Heart left ventricle (tissue), 16 donors: ENCODE results near the gene GPN3. TPM values are rescaled to one million over a fixed set of nuclear protein-coding genes. Genes with fewer than 3 reads are reported as not detected.
A peak's percentile ranks its signal among the peaks of the same experiment; 100 is the strongest.

ENCODE experiments used
- ATAC-seq, 4 donors: fragments of 200-7000 bp; cut with Tn5 transposase; one replicate each; pipeline ENCODE4 v1.9.1; 2020 to 2022; ENCODE audit warnings: moderate library complexity in 4 of 4, mild to moderate bottlenecking in 3 of 4, moderate number of reproducible peaks in 1 of 4
- DNase-seq, 5 donors: peaks; one replicate each; pipeline ENCODE4 v3.0.0-alpha.2; 2020
- H3K27ac ChIP-seq, 12 donors: fragments of 200-600 bp; sonication (generic) in 4 of 12; one replicate each; pipeline versions ENCODE4 v1.5.0 to v1.8.0; 2016 to 2022; ENCODE audit warnings: mild to moderate bottlenecking in 2 of 12
- H3K27me3 ChIP-seq, 9 donors: fragments of 200-600 bp; sonication (generic) in 2 of 9; one replicate each; pipeline versions ENCODE4 v1.5.1 to v1.8.0; 2016 to 2022; ENCODE audit warnings: mild to moderate bottlenecking in 3 of 9
- H3K36me3 ChIP-seq, 9 donors: fragments of 200-600 bp; sonication (generic) in 2 of 9; one replicate each; pipeline versions ENCODE4 v1.5.0 to v1.8.0; 2018 to 2022; ENCODE audit warnings: mild to moderate bottlenecking in 2 of 9
- H3K4me1 ChIP-seq, 12 donors: fragments of 200-600 bp; sonication (generic) in 4 of 12; one replicate each; pipeline versions ENCODE4 v1.5.0 to v1.8.0; 2016 to 2022; ENCODE audit warnings: mild to moderate bottlenecking in 3 of 12
- H3K4me3 ChIP-seq, 12 donors: fragments of 200-600 bp; sonication (generic) in 4 of 12; one replicate each; pipeline versions ENCODE4 v1.5.0 to v1.8.0; 2017 to 2022; ENCODE audit warnings: mild to moderate bottlenecking in 9 of 12, moderate library complexity in 4 of 12
- H3K9me3 ChIP-seq, 12 donors: fragments of 200-600 bp; sonication (generic) in 4 of 12; one replicate each; pipeline versions ENCODE4 v1.5.0 to v1.8.0; 2016 to 2022; ENCODE audit warnings: mild to moderate bottlenecking in 1 of 12
- CTCF ChIP-seq, 12 donors: fragments of 200-600 bp; sonication (generic) in 4 of 12; IDR thresholded peaks; one replicate each; pipeline versions ENCODE4 v1.5.0 to v1.8.0; 2018 to 2022; ENCODE audit warnings: antibody characterized with exemption in 12 of 12, mild to moderate bottlenecking in 5 of 12
- POLR2A ChIP-seq, 2 donors: fragments of 450-650 bp; IDR thresholded peaks; one replicate each; pipeline ENCODE4 v1.6.1; 2017; ENCODE audit warnings: antibody characterized with exemption in 2 of 2, mild to moderate bottlenecking in 2 of 2, moderate library complexity in 2 of 2
- WGBS, 4 donors: extraction: QIAGEN DNeasy Blood & Tissue Kit in 2 of 4; methylation state at CpG; one replicate each; pipeline versions ENCODE4 v1.1.5 to v1.1.7; 2013 to 2018; 5-methylcytosine and 5-hydroxymethylcytosine counted together
- intact Hi-C, 10 donors: fragments of 100-400 bp; cut with DNase I; formaldehyde crosslinking; loops; one replicate each; pipeline versions ENCODE4 v1.11.1 to v1.14.2; 2022
- polyA plus RNA-seq, 2 donors: library from polyadenylated mRNA; stranded (reverse); fragments of 200-250 nt; gene quantifications; one replicate each; pipeline ENCODE4 v1.2.3, GENCODE V29; 2013
- total RNA-seq, 9 donors: library from RNA; depleted of rRNA in 2 of 9; stranded (reverse); fragments of >200 nt in 2 of 9; fragmentation: NEBNext Ultra II Directional in 3 of 9; extraction: Animal tissue kit (Norgen Biotek cat#: 25700) in 3 of 9; gene quantifications; one replicate each; pipeline versions ENCODE4 v1.1.0 to v1.2.4, GENCODE V29; 2016 to 2023
- donor health status: ischemic (EF 13 %, LVEDD 7.1; RV severe dilation, severe dysfunction).
- donor health status: healthy with polysubstance abuse.
- donor health status: DM: no; HTN: yes; CAD: no.
- donor health status: DM: no; HTN: no; CAD: no.
- donor health status: ischemic (EF 25% LVEDD 6.9; RV normal size, moderate dysfunction).
- donor health status: ischemic (EF 25% LVEDD 5.7; RV mildly dilated, moderate dysfunction).
- donor health status: healthy.
- donor health status: DM: yes; HTN: yes; CAD: no.
- donor health status: ischemic (EF 35%, LVEDD 5.7; RV mildly dilated, moderate dysfunction).
- donor health status: nonischemic (EF 11% LVEDD 7.7; RV severe dilation, severe dysfunction).
- donor health status: DM: yes; HTN: yes; CAD: no.
- donor health status: PGD.
- donor health status: ischemic (EF 29% LVEDD 5.4; RV normal size, mild dysfunction).
- donor health status: nonischemic (EF 23%, LVEDD 6.1; RV moderate dilation, normal function).

GPN3 gene
- total and polyA plus RNA-seq, 11 donors, result 14.5 to 62.2 (median 28.4) TPM

GRCh38 chr12:110403976-110404682 lies 63.9 kb downstream of the GPN3 start:
- no peaks in the 10 kb centered on the region for H3K27me3 ChIP-seq
- 20 to 24% (median 23%) methylated on average over 21 of the region's 21 CpGs for WGBS, 4 donors

GRCh38 chr12:110403146-110403975 lies 64.7 kb downstream of the GPN3 start, which contains the start of gene ANAPC7:
ANAPC7 (minus strand) TSS chr12:110403708; CDS start chr12:110403627, 81 bp downstream.
- Histone ChIP-seq H3K36me3 (peaks cover 0 to 25% (median 17%) of the 10 kb centered on the region in 9 donors), H3K27me3 (no peaks in the 10 kb centered on the region), H3K9me3 (no peaks in the 10 kb centered on the region), H3K4me1 (peaks cover 0 to 22% (median 13%) of the 10 kb centered on the region in 12 donors), H3K4me3 (peak within 1 kb of the TSS; percentile 69 to 99 (median 83)), H3K27ac (peak within 1 kb of the TSS; percentile 82 to 99 (median 96))
- intact Hi-C loops, result no loop called here
- DNase-seq (peak; percentile 91 to 95 (median 93)), ATAC-seq (peak; percentile 94 to 98 (median 97))
- 0% methylated on average over 39 to 62 of the region's 62 CpGs for WGBS, 4 donors
- TF ChIP-seq POLR2A (IDR thresholded peaks at IDR 0.05) (no peak), CTCF (IDR thresholded peaks at IDR 0.05) (peak in 3 of 12 donors; percentile 7 to 35 (median 22))

More at GRCh38 chr12:110403976-110404682, 63.9 kb downstream of the GPN3 start:
- peaks cover 0 to 22% (median 13%) of the 10 kb centered on the region in 12 donors for H3K4me1 ChIP-seq
- ATAC-seq (peak; percentile 59 to 83 (median 78)), DNase-seq (peak; percentile 73 to 87 (median 78))
- peak overlapping the region; percentile 82 to 99 (median 96) for H3K27ac ChIP-seq
- peaks cover 0 to 21% (median 14%) of the 10 kb centered on the region in 9 donors for H3K36me3 ChIP-seq
- peak overlapping the region; percentile 69 to 99 (median 83) for H3K4me3 ChIP-seq
- intact Hi-C loops, result no loop called here
- no peaks in the 10 kb centered on the region for H3K9me3 ChIP-seq
- TF ChIP-seq CTCF (IDR thresholded peaks at IDR 0.05) (no peak), POLR2A (IDR thresholded peaks at IDR 0.05) (no peak)

Other genes starting within 250 kb of the GPN3 start
- gene ATP2A2, start 187.0 kb downstream of the GPN3 start, total RNA-seq, result 1,000 to 10,000 TPM; 1,194 to 2,963 (median 1,871) TPM
- gene ATP2A2, start 187.0 kb downstream of the GPN3 start, polyA plus RNA-seq, result 1,000 to 10,000 TPM in 1 of 2 donors, 100 to 1,000 TPM in 1; 494 to 1,113 TPM
- gene ANAPC7, start 64.5 kb downstream of the GPN3 start, total RNA-seq, result 10 to 100 TPM; 26.5 to 41.3 (median 33.0) TPM
- gene ANAPC7, start 64.5 kb downstream of the GPN3 start, polyA plus RNA-seq, result 10 to 100 TPM; 35.4 to 36.7 TPM
- 100 to 1,000 TPM in 5 of 9 donors, 10 to 100 TPM in 4; 77.2 to 251 (median 108) TPM for gene ARPC3, start 17.9 kb downstream of the GPN3 start, total RNA-seq
- gene ARPC3, start 17.9 kb downstream of the GPN3 start, polyA plus RNA-seq, result 100 to 1,000 TPM; 176 to 202 TPM
- 1 to 10 TPM; 3.6 to 8.0 (median 4.7) TPM for gene FAM216A, start 588 bp upstream of the GPN3 start, total RNA-seq
- gene FAM216A, start 588 bp upstream of the GPN3 start, polyA plus RNA-seq, result 10 to 100 TPM in 1 of 2 donors, 1 to 10 TPM in 1; 8.7 to 29.3 TPM
- gene VPS29, start 33.9 kb upstream of the GPN3 start, total RNA-seq, result 100 to 1,000 TPM in 3 of 9 donors, 10 to 100 TPM in 6; 66.7 to 149 (median 89.5) TPM
- gene VPS29, start 33.9 kb upstream of the GPN3 start, polyA plus RNA-seq, result 100 to 1,000 TPM; 107 to 191 TPM
- 1 to 10 TPM in 5 of 9 donors, under 1 TPM in 2, not detected in 2; 0.67 to 4.8 (median 2.4) TPM for gene RAD9B, start 34.1 kb upstream of the GPN3 start, total RNA-seq
- gene RAD9B, start 34.1 kb upstream of the GPN3 start, polyA plus RNA-seq, result 10 to 100 TPM in 1 of 2 donors, under 1 TPM in 1; 0.34 to 12.0 TPM
- gene PPTC7, start 115.1 kb upstream of the GPN3 start, total RNA-seq, result 100 to 1,000 TPM in 1 of 9 donors, 10 to 100 TPM in 8; 47.5 to 113 (median 72.7) TPM
- gene PPTC7, start 115.1 kb upstream of the GPN3 start, polyA plus RNA-seq, result 10 to 100 TPM; 26.6 to 53.1 TPM
- 10 to 100 TPM; 17.3 to 27.7 (median 20.2) TPM for gene TCTN1, start 145.9 kb upstream of the GPN3 start, total RNA-seq
- 10 to 100 TPM; 12.6 to 18.5 TPM for gene TCTN1, start 145.9 kb upstream of the GPN3 start, polyA plus RNA-seq
- 10 to 100 TPM in 6 of 9 donors, 1 to 10 TPM in 3; 4.1 to 55.3 (median 11.8) TPM for gene HVCN1, start 220.9 kb upstream of the GPN3 start, total RNA-seq
- 10 to 100 TPM in 1 of 2 donors, 1 to 10 TPM in 1; 9.5 to 13.6 TPM for gene HVCN1, start 220.9 kb upstream of the GPN3 start, polyA plus RNA-seq